Measurements from ENCODE around the gene VAPB.

- no peak for TF ChIP-seq EED (IDR thresholded peaks at IDR 0.05; ENCODE audit: low read depth)
- TF ChIP-seq CHD4 (IDR thresholded peaks at IDR 0.05) = no peak
- no peak for TF ChIP-seq NFYB (IDR thresholded peaks at IDR 0.05; ENCODE audit: insufficient read depth, low read depth, low read length)
- no peak for TF ChIP-seq NFIC (IDR thresholded peaks at IDR 0.05; ENCODE audit: low read depth, low read length)
- TF ChIP-seq REST (IDR thresholded peaks at IDR 0.05; ENCODE audit: low read depth, low read length) = no peak
- TF ChIP-seq SP1 (IDR thresholded peaks at IDR 0.05; ENCODE audit: low read depth, low read length) = no peak
- no peak for TF ChIP-seq MYC (IDR thresholded peaks at IDR 0.05; ENCODE audit: insufficient read depth, insufficient read length, insufficient replicate concordance, low read length, severe bottlenecking)
- no peak for TF ChIP-seq MXI1 (IDR thresholded peaks at IDR 0.05; ENCODE audit: low read depth, low read length)
- TF ChIP-seq SMARCA5 (IDR thresholded peaks at IDR 0.05) = no peak
- no peak for TF ChIP-seq POLR2A (IDR thresholded peaks at IDR 0.05; ENCODE audit: low read depth, low read length)
- TF ChIP-seq, protein P1, sequence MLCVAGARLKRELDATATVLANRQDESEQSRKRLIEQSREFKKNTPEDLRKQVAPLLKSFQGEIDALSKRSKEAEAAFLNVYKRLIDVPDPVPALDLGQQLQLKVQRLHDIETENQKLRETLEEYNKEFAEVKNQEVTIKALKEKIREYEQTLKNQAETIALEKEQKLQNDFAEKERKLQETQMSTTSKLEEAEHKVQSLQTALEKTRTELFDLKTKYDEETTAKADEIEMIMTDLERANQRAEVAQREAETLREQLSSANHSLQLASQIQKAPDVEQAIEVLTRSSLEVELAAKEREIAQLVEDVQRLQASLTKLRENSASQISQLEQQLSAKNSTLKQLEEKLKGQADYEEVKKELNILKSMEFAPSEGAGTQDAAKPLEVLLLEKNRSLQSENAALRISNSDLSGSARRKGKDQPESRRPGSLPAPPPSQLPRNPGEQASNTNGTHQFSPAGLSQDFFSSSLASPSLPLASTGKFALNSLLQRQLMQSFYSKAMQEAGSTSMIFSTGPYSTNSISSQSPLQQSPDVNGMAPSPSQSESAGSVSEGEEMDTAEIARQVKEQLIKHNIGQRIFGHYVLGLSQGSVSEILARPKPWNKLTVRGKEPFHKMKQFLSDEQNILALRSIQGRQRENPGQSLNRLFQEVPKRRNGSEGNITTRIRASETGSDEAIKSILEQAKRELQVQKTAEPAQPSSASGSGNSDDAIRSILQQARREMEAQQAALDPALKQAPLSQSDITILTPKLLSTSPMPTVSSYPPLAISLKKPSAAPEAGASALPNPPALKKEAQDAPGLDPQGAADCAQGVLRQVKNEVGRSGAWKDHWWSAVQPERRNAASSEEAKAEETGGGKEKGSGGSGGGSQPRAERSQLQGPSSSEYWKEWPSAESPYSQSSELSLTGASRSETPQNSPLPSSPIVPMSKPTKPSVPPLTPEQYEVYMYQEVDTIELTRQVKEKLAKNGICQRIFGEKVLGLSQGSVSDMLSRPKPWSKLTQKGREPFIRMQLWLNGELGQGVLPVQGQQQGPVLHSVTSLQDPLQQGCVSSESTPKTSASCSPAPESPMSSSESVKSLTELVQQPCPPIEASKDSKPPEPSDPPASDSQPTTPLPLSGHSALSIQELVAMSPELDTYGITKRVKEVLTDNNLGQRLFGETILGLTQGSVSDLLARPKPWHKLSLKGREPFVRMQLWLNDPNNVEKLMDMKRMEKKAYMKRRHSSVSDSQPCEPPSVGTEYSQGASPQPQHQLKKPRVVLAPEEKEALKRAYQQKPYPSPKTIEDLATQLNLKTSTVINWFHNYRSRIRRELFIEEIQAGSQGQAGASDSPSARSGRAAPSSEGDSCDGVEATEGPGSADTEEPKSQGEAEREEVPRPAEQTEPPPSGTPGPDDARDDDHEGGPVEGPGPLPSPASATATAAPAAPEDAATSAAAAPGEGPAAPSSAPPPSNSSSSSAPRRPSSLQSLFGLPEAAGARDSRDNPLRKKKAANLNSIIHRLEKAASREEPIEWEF (IDR thresholded peaks at IDR 0.05; ENCODE audit: insufficient replicate concordance, low read depth, low read length) = no peak
- no peak for TF ChIP-seq PRDM15 (CRISPR knock-in tag; IDR thresholded peaks at IDR 0.05)
Observed at GRCh38 chr20:58407201-58407873, 18.3 kb downstream of the VAPB start.
